Stimulated activated naive CD8-positive, alpha-beta T cell treated with anti-CD3 and anti-CD28 coated beads, Interleukin-15, amount 100 ng/mL, for 72 hours (primary cell): Measurements from ENCODE around the gene BTG4.
A peak's percentile ranks its signal among the peaks of the same experiment; 100 is the strongest.

Source experiments
- ATAC-seq: fragments of 150-1000 bp; cut with Tn5 transposase; 2 replicates; pipeline ENCODE4 v1.10.0; 2021; ENCODE audit warnings: mild to moderate bottlenecking, moderate library complexity
- DNase-seq, 2 donors: peaks; one replicate each; pipeline ENCODE4 v3.0.0; 2021 to 2022
- H3K27ac Mint-ChIP-seq, 2 donors: one replicate each; pipeline ENCODE4 v1.8.0; 2022; ENCODE audit warnings: mild to moderate bottlenecking in 2 of 2, mixed read lengths in 2 of 2, moderate library complexity in 2 of 2
- H3K27me3 Mint-ChIP-seq: one replicate; pipeline ENCODE4 v1.8.0; 2022; ENCODE audit warnings: mixed read lengths
- H3K4me1 Mint-ChIP-seq: one replicate; pipeline ENCODE4 v1.8.0; 2022; ENCODE audit warnings: mild to moderate bottlenecking, mixed read lengths
- H3K4me3 Mint-ChIP-seq, 2 donors: one replicate each; pipeline ENCODE4 v1.8.0; 2022; ENCODE audit warnings: mild to moderate bottlenecking in 2 of 2, mixed read lengths in 2 of 2, moderate library complexity in 1 of 2
- H3K9me3 Mint-ChIP-seq, 2 donors: one replicate each; pipeline ENCODE4 v1.8.0; 2022; ENCODE audit warnings: mixed read lengths in 2 of 2

Gene BTG4

GRCh38 chr11:111512296-111513239 is at the start of gene BTG4:
BTG4 (minus strand) TSS chr11:111512386; CDS start chr11:111498776, 13,610 bp downstream.
- Mint-ChIP-seq H3K27me3 (peaks cover 29% of the 10 kb centered on the region), H3K4me3 (peak within 1 kb of the TSS; percentile 88 to 93), H3K9me3 (no peaks in the 10 kb centered on the region), H3K4me1 (peaks cover 34% of the 10 kb centered on the region), H3K27ac (peak within 1 kb of the TSS in 1 of 2 donors; percentile 92)
- DNase-seq, result peak; percentile 42 to 48
- peak; percentile 75 for ATAC-seq

DNA sequence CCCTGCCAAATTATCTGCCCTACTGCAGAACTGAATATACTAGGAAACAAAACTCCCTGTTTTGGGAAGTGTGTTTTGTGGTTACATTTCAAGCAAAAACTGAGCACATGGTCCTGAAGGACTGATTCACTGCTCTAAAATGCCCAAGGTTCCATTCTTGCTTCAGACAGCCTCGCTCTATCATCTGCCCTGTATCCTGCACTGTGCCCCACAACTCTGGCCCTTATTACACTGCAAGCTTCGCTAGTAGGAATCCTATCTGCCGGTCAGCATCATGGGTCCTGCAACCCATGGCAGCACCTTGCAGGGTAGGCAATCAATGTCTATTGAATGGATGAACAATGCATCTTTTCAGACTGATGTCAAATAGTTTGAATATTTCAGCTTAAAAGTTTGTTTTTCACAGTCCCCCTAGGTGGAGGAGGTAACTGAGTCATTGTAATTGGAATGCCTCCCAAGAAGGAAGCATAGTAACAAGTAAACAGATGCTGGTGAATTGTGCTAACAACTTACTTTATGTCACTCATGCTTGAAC is 49.7 kb upstream of the BTG4 start:
- Mint-ChIP-seq H3K27ac (no peak overlapping the region), H3K27me3 (no peaks in the 10 kb centered on the region), H3K9me3 (no peaks in the 10 kb centered on the region), H3K4me1 (peaks cover 6% of the 10 kb centered on the region), H3K4me3 (no peak overlapping the region)
- ATAC-seq (no peak), DNase-seq (no peak)

- H3K9me3 Mint-ChIP-seq, result no peaks in the 10 kb centered on the region
- H3K27me3 Mint-ChIP-seq, result no peaks in the 10 kb centered on the region
- H3K4me1 Mint-ChIP-seq, result peaks cover 4% of the 10 kb centered on the region
- no peak overlapping the region for H3K4me3 Mint-ChIP-seq
- DNase-seq, result no peak
- ATAC-seq, result no peak
- H3K27ac Mint-ChIP-seq, result no peak overlapping the region
Measured at GRCh38 chr11:111561306-111561705, 49.1 kb upstream of the BTG4 start.

GRCh38 chr11:111560800-111561199 is 48.6 kb upstream of the BTG4 start:
- ATAC-seq (no peak), DNase-seq (no peak)
- no peaks in the 10 kb centered on the region for H3K4me1 Mint-ChIP-seq
- no peak overlapping the region for H3K27ac Mint-ChIP-seq
- H3K4me3 Mint-ChIP-seq, result no peak overlapping the region
- no peaks in the 10 kb centered on the region for H3K9me3 Mint-ChIP-seq
- no peaks in the 10 kb centered on the region for H3K27me3 Mint-ChIP-seq

DNA sequence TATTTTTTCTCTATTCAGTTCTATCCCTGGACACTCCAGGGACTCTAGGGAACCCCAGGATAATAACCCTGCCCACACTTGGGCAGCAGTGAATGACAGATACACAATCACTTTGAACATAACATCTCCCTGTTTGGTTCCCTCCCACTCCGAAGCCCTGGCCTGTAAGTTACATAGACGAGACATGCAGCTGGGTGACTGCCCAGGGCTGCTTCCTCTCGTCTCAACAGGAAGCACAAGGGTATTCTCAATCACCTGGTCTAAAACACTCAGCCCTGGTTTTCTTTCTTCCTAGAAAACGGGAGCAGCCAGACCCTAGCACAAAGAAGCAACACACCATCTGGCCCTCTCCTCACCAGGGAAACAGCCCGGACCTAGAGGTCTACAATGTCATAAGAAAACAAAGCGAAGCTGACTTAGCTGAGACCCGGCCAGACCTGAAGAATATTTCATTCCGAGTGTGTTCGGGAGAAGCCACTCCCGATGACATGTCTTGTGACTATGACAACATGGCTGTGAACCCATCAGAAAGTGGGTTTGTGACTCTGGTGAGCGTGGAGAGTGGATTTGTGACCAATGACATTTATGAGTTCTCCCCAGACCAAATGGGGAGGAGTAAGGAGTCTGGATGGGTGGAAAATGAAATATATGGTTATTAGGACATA is 47.7 kb upstream of the BTG4 start:
- peaks cover 0 to 5% of the 10 kb centered on the region in 2 donors for H3K9me3 Mint-ChIP-seq
- no peak for DNase-seq
- no peak overlapping the region for H3K27ac Mint-ChIP-seq
- no peaks in the 10 kb centered on the region for H3K4me1 Mint-ChIP-seq
- H3K27me3 Mint-ChIP-seq, result no peaks in the 10 kb centered on the region
- ATAC-seq, result no peak
- no peak overlapping the region for H3K4me3 Mint-ChIP-seq

DNA sequence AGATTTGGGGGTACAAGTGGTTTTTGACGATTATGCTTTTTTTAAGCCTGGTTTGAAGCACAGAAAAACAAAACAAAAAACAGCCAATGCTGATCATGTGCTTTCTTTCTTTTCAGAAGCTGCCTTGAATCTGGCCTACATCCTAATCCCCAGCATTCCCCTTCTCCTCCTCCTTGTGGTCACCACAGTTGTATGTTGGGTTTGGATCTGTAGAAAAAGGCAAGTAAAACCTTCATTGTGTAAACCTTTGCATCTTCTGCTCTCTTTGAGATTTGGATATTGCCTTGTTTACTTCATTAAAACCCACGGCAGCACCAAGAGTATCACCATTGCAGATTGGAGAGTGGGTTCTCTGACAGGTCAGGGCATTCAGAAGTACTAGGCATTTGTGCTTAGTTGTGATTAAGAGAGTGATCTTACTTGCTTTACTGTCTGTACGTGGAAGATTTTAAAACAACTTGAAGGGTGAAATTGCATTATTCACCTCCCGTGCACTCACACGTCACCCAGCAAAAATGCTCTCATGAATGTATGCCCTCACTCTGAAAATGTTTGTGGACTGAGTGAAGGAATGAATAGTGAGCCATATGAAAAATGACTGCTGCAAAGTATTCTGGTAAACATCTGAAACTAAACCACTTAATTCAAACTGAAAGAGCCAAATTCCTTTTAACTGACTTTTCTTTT is 45.4 kb upstream of the BTG4 start:
- peaks cover 5% of the 10 kb centered on the region for H3K4me1 Mint-ChIP-seq
- peaks cover 0 to 5% of the 10 kb centered on the region in 2 donors for H3K9me3 Mint-ChIP-seq
- ATAC-seq (no peak), DNase-seq (no peak)
- H3K4me3 Mint-ChIP-seq, result no peak overlapping the region
- H3K27me3 Mint-ChIP-seq, result no peaks in the 10 kb centered on the region
- H3K27ac Mint-ChIP-seq, result no peak overlapping the region

GRCh38 chr11:111555255-111555654 is 43.1 kb upstream of the BTG4 start:
- Mint-ChIP-seq H3K27me3 (no peaks in the 10 kb centered on the region), H3K9me3 (peaks cover 0 to 5% of the 10 kb centered on the region in 2 donors), H3K4me3 (no peak overlapping the region), H3K27ac (no peak overlapping the region), H3K4me1 (peaks cover 11% of the 10 kb centered on the region)
- ATAC-seq (no peak), DNase-seq (no peak)

GRCh38 chr11:111554532-111554931 is 42.3 kb upstream of the BTG4 start:
- Mint-ChIP-seq H3K9me3 (peaks cover 0 to 5% of the 10 kb centered on the region in 2 donors), H3K27ac (no peak overlapping the region), H3K4me1 (peaks cover 11% of the 10 kb centered on the region), H3K27me3 (no peaks in the 10 kb centered on the region), H3K4me3 (no peak overlapping the region)
- no peak for DNase-seq
- no peak for ATAC-seq

DNA sequence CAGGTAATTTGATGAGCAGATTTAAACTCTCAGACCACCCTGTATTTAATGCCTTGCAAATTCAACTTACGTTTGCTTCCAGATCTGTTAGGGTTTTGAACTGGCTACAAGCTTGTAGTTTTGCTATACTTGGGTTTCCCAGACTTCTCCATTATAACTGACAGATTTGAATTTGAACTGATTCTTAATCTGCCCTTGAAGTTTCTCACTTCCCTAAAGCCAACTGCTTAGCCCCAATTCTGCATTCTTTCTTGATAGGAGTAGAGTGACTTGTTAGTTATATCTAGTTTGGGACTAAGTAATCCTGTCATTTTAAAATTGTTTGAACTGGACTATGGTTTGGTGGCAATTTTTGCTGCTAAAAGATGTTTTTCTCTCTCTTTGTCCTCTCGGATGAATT is 38.1 kb upstream of the BTG4 start:
- H3K27me3 Mint-ChIP-seq, result no peaks in the 10 kb centered on the region
- DNase-seq (no peak), ATAC-seq (no peak)
- H3K4me1 Mint-ChIP-seq, result peaks cover 17% of the 10 kb centered on the region
- no peak overlapping the region for H3K4me3 Mint-ChIP-seq
- no peak overlapping the region for H3K27ac Mint-ChIP-seq
- peaks cover 0 to 1% of the 10 kb centered on the region in 2 donors for H3K9me3 Mint-ChIP-seq

DNA sequence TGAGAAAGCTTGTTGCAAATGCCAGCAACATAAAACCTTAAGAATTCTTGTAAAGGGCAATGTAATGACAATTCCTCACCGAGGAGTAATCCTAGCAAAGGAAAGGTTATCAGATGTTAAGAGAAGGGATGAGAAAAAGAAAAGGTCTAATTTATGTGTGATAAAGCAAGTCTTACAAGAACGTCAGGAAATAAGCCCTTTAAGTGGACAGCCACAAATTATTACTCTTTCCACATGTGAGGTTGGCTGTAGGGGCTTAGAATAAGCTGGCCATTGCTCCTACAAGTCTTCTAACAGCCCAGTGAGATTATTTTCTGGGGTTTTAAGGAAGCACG is 37.6 kb upstream of the BTG4 start:
- Mint-ChIP-seq H3K27ac (no peak overlapping the region), H3K9me3 (no peaks in the 10 kb centered on the region), H3K4me1 (peaks cover 17% of the 10 kb centered on the region), H3K4me3 (no peak overlapping the region), H3K27me3 (no peaks in the 10 kb centered on the region)
- no peak for DNase-seq
- ATAC-seq, result no peak

DNA sequence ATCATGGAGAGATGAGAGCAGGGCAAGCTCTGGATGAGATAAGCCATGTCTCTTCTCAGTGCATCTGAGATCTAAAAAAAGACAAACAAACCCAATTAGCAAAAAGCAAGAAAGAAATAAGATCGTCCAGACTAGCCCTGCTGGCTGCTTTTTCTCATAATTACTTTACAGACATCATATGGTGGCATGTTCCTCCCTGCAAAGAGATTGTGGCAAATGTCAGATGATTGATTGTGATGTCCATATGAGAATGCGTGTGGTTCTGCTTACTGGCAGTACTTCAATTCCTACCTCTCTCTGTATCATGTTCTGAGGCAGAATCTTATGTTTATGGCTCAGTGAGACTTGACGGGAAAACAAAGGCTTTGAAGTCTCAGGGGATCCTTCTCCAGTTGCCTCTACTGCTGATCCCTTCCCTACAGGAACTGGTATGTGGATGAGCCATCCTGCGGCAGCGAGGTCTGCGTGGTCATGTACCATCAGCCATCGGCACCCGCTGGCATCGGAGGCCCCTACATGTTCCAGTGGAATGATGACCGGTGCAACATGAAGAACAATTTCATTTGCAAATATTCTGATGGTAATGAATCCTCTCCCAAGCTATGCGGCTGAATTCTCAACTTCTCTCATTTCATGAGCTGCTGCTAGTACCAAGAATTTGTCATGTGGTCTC is 37.1 kb upstream of the BTG4 start:
- H3K4me3 Mint-ChIP-seq, result no peak overlapping the region
- no peak overlapping the region for H3K27ac Mint-ChIP-seq
- no peaks in the 10 kb centered on the region for H3K27me3 Mint-ChIP-seq
- ATAC-seq (no peak), DNase-seq (no peak)
- H3K9me3 Mint-ChIP-seq, result no peaks in the 10 kb centered on the region
- H3K4me1 Mint-ChIP-seq, result peaks cover 20% of the 10 kb centered on the region

DNA sequence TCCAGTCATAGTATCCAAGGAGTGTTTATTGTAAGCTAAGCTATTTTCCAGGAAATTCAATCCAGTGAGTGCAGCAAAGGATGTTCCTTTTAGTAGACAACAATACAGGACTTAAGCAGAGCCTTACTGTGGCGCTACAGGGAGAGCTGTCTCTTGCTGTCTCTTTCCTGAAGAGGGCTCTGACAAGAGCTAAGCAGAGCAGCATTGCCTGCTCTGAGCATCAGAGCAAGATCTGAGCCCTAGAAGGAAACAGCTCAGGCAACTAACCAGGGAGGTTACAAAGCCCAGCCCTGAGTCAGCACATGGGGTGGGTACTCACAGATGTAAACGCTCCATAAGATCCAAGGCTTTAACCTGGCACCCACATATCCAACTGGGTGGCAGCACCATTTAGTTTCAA is 36.3 kb upstream of the BTG4 start:
- no peak overlapping the region for H3K4me3 Mint-ChIP-seq
- H3K27ac Mint-ChIP-seq, result no peak overlapping the region
- H3K4me1 Mint-ChIP-seq, result peaks cover 24% of the 10 kb centered on the region
- H3K27me3 Mint-ChIP-seq, result no peaks in the 10 kb centered on the region
- no peaks in the 10 kb centered on the region for H3K9me3 Mint-ChIP-seq
- ATAC-seq (no peak), DNase-seq (no peak)

DNA sequence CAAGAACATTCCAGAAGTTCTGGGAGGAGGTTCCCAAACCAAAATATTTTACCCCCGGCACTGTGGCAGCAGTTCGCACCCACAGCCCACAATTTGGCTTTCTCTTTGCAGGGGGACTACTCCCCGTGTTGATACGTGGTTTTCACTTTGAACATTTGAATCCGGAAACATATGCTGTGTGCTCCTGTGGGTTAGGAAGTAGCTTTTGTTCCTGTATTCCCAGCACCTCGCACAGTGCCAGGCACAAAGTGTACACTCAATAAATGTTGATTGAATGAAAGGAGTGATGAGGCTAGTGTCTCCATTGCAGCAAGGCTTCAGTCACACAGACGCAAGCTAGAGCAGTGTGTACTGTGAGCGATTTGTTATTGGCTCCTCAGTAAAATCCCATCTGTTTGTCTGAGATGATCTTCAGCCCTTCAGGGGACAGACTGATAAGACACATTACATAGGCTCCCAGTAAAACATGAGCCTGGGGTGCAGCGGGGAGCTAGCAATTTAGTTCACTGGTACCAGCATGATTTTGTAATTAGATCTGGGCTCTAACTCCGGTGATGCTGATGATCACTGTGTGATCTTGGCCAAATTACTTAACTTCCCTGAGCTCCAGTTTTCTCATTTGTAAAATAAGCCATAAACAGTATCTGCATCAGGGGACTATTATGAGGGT is 30.6 kb upstream of the BTG4 start:
- Mint-ChIP-seq H3K4me1 (peaks cover 60% of the 10 kb centered on the region), H3K9me3 (no peaks in the 10 kb centered on the region), H3K4me3 (peak overlapping the region; percentile 85 to 90), H3K27ac (no peak overlapping the region), H3K27me3 (no peaks in the 10 kb centered on the region)
- ATAC-seq, result no peak
- no peak for DNase-seq

DNA sequence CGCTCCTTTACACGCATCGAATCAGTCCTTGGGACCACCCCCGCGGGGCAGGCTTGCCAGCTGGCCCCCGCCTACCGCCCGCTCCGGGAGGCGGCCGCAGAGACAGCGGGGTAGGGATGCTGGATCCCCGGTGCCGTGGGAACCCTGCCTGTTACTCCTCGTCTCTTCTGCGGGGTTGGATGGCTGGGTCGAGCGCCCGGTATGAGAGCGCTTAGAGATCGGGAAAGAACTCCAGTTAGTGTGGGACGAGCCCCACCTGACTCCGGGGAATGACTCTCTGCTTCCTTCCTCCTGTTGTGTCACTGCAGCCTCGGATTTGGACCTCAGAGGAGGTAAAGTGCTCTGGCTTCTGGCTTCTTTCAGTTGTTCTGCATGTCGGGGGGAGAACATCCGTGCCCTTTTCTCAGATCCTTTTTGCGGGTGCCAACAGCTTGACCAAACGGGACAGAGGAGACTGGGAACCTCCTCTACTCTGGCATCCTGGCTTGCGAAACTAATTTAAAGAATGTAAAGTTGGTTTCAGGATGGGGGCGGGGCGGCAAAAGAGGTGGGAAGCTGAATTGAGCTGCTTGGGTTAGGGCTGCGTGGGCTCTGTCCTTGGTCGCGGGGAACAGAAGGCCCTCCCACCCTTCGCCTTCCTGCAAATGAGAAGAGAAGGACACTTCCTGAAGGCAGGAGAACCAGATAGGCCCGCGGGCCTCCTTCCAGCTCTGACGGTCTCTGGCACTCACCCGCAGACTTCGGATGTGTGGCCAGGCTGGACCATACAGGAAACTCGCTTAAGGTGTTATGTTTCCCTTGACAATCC is 29.3 kb upstream of the BTG4 start:
- DNase-seq (peak; percentile 23 to 32), ATAC-seq (no peak)
- Mint-ChIP-seq H3K4me3 (peak overlapping the region; percentile 85 to 90), H3K9me3 (no peaks in the 10 kb centered on the region), H3K4me1 (peaks cover 72% of the 10 kb centered on the region), H3K27ac (peak overlapping the region; percentile 89 to 95), H3K27me3 (no peaks in the 10 kb centered on the region)
